GM10266 (cell line): ENCODE results near the gene ATP8A2.

Experiments used
- DNase-seq: peaks from one replicate; pipeline ENCODE4 v3.0.0; 2012; ENCODE audit errors: extremely low spot score
- TF ChIP-seq, protein P1 (sequence below): IDR thresholded peaks from 2 replicates; pipeline ENCODE4 v1.5.1; 2012; ENCODE audit warnings: mild to moderate bottlenecking, low read depth; ENCODE audit not compliant: control insufficient read depth, insufficient read depth; ENCODE audit errors: missing control alignments

The ATP8A2 gene

DNA sequence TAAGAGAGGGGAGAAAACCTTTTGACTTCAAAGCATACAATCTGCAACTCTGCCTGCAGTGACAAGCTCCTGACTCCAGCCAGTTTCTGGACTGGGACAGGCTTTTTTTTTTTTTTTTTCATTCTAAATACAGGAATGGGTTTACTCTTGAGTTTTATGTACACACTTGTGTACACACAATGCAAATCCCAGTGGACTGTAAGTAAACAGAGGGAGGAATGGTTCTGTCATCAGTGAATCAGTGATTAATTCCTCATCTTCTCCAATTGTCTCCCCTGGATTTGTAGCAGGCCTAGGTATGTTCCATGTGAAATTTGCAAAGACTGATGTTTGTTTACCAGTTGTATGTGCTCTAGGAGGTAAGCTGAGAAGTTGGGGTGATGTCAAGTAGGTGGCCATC is 495.3 kb downstream of the ATP8A2 start:
- no peak for DNase-seq
- TF ChIP-seq, protein P1, sequence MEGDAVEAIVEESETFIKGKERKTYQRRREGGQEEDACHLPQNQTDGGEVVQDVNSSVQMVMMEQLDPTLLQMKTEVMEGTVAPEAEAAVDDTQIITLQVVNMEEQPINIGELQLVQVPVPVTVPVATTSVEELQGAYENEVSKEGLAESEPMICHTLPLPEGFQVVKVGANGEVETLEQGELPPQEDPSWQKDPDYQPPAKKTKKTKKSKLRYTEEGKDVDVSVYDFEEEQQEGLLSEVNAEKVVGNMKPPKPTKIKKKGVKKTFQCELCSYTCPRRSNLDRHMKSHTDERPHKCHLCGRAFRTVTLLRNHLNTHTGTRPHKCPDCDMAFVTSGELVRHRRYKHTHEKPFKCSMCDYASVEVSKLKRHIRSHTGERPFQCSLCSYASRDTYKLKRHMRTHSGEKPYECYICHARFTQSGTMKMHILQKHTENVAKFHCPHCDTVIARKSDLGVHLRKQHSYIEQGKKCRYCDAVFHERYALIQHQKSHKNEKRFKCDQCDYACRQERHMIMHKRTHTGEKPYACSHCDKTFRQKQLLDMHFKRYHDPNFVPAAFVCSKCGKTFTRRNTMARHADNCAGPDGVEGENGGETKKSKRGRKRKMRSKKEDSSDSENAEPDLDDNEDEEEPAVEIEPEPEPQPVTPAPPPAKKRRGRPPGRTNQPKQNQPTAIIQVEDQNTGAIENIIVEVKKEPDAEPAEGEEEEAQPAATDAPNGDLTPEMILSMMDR, result no peak

DNA sequence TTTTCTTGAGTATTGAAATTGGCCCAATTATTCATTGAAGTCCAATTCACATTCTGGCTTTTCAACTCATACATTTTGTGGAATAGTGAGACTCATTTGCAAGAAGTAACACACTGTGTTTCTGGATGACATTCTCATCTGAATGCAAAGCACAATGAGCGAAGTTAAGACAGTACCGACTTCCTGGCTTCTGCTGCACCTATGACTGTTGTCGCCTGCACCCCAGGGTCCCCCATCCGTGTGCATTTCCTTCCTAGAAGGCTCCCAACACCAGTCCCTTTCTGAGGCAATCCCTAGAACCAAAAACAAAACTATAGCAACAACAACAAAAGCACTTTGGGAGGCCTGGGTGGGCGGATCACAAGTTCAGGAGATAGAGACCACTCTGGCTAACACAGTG is 496.7 kb downstream of the ATP8A2 start:
- no peak for DNase-seq
- TF ChIP-seq, protein P1, result no peak

DNA sequence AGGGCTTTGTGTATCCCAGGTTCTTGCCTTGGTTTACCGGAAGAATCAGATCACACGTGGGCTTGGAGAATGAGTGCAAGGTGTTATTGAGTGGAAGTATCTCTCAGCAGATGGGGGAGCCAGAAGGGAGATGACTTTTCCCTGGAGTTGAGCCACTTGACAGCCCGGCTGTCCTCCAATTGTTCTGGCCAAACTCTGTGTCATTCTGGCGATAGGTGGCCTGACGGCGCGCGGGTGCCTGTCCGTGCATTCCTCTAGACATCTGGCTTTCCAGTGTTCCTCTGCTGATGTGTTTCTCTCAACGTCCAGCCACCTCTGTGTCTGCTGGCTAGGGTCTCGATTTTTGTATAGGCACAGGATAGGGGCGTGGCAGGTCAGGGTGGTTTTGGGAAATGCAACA is 498.2 kb downstream of the ATP8A2 start:
- TF ChIP-seq, protein P1, result no peak
- no peak for DNase-seq

DNA sequence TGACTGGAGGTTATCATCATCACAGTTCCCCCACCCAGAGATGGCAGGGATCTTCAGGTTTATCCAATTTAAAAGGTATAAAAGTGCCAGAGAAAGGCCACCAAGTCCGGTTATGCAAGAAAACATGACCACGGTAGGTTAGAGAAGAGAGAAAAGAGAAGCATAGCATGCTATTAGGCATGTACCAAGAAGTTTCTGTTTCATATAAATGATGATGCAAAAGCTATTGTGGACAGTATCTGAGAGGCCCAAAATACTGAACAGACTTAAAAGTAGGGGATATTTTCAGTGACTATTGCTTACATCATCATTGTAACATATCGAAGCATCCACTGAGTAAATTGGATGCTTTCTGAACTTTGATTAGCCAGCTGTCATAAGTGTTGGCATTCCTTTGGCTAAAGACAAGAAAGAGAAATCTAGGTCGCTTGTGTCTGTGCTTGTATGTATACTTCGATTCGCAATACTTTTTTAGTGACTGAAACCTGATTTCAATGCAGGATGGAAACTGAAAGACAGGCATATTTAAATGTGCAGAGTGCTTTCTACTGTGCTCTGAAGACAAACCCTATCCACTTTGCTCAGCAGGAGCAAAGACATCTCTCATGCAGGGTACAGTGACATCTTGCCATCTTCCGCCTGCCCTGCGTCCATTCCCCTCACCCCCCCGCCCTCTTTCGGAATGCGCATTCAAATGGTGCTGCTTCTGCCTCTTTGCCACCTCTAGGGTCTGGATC is 499.8 kb downstream of the ATP8A2 start:
- TF ChIP-seq, protein P1, result no peak

DNA sequence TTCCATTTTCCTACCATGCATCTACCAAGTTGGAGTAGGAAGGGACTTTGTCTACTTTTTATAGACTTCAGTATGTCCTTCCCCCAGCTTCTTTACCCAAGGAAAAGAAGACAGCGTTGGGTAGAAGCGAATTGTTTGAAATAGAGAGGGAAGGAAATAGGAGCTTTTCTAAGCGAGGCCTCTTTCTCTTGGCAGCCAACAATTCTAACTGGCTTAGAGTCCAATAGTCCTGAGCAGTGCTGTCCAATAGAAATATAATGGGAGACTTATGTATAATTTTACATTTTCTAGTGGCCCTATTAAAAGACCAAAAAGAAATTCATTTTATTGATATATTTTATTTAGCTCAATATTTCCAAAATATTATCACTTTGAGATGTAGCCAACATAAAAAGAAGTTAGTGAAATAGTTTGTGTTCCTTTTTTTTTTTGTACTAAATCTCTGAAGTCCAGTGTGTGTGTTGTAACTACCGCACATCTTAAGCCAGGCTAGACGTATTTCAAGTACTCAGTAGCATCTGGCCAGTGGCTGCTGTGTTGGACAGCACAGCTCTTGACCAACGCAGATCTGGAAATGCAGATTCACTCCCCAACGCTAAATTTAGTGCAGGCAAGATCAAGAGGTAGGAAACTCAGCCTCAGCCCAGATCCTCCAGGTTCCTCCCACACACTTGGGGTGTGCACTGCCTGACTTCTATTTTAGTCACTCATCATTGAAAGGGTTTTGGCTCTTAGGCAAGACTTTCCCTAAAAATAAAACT is 500.9 kb downstream of the ATP8A2 start:
- TF ChIP-seq, protein P1, result no peak
- DNase-seq, result no peak

More for the DNA sequence above, 499.8 kb downstream of the ATP8A2 start:
- no peak for DNase-seq

DNA sequence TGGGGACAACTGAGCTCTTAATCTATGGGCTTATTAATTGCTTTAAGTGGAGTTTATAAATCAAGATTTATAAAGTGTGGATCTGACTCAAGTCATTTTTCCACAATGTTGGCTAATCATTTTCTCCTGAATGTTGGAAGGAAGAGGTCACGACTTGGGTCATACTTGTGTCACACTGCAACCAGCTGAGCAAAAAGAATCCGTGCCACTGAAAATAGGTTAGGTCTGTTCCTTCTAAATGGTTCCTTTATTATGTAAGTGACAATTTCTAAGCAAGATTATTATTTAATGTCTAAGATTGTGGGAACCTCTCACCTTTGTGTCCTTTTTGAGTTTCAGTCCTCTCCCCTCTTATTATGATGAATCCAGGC is 501.5 kb downstream of the ATP8A2 start:
- TF ChIP-seq, protein P1, result no peak
- no peak for DNase-seq
